ENCODE data around the gene TMEM239.

DNA sequence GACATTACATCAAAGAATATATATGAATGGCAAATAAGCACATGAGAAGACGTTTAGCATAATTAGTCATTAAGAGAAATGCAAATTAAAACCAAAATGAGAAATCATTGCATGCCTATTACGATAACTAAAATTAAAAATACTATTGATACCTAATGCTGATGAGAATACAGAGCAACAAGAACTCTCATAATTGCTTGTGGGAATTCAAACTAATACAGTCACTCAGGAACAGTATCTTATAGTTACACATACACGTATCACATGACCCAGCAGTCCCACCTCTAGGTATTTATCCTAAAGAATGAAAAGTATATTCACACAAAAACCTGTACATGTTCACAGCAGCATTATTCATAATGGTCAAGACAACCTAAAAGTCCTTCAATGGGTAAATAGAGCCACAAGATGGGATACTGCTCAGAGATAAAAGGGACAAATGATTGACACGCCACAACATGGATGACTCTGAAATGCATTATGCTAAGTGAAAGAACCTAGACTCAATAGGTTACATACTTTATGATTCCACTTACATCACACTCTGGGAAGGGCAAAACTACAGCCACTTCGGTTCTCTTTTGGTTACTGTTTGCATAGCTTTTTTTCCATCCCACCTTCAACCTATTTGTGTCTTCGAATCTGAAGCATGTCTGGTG is 32.1 kb upstream of the TMEM239 start:
- TF ChIP-seq, protein P1, sequence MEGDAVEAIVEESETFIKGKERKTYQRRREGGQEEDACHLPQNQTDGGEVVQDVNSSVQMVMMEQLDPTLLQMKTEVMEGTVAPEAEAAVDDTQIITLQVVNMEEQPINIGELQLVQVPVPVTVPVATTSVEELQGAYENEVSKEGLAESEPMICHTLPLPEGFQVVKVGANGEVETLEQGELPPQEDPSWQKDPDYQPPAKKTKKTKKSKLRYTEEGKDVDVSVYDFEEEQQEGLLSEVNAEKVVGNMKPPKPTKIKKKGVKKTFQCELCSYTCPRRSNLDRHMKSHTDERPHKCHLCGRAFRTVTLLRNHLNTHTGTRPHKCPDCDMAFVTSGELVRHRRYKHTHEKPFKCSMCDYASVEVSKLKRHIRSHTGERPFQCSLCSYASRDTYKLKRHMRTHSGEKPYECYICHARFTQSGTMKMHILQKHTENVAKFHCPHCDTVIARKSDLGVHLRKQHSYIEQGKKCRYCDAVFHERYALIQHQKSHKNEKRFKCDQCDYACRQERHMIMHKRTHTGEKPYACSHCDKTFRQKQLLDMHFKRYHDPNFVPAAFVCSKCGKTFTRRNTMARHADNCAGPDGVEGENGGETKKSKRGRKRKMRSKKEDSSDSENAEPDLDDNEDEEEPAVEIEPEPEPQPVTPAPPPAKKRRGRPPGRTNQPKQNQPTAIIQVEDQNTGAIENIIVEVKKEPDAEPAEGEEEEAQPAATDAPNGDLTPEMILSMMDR (IDR thresholded peaks at IDR 0.05), result no peak
- TF ChIP-seq POLR2A (IDR thresholded peaks at IDR 0.05), result no peak
- no peak for TF ChIP-seq EP300 (IDR thresholded peaks at IDR 0.05)
